NCI-H2227 (cell line): ENCODE results near the gene PDZK1IP1.

Experiments
- DNase-seq: peaks from one replicate; lab custom pipeline; 2025; ENCODE audit not compliant: unreplicated experiment; lab: John Stamatoyannopoulos, UW

PDZK1IP1 gene

GRCh38 chr1:47189844-47190508, at the start of gene PDZK1IP1:
Gene PDZK1IP1 (minus strand): TSS chr1:47190036. CDS start chr1:47189932, 104 bp downstream.
- DNase-seq, result no peak

GRCh38 chr1:47238935-47239592, 49.2 kb upstream of the PDZK1IP1 start:
- no peak for DNase-seq

GRCh38 chr1:47235806-47236205, 46.0 kb upstream of the PDZK1IP1 start:
- no peak for DNase-seq

- no peak for DNase-seq
Measured at GRCh38 chr1:47235241-47235681, 45.4 kb upstream of the PDZK1IP1 start.

GRCh38 chr1:47233186-47233585, 43.4 kb upstream of the PDZK1IP1 start:
- no peak for DNase-seq

GRCh38 chr1:47232187-47232874, 42.5 kb upstream of the PDZK1IP1 start, which contains the start of gene TAL1:
Gene TAL1 (minus strand): TSS chr1:47232225. CDS start chr1:47225888, 6,337 bp downstream.
- DNase-seq, result peak; percentile 67

GRCh38 chr1:47231301-47232186, 41.7 kb upstream of the PDZK1IP1 start:
- peak; percentile 60 for DNase-seq

GRCh38 chr1:47230692-47231300, 41.0 kb upstream of the PDZK1IP1 start:
- DNase-seq, result peak; percentile 77

GRCh38 chr1:47229886-47230691, 40.3 kb upstream of the PDZK1IP1 start:
- DNase-seq, result peak; percentile 43

- peak; percentile 31 for DNase-seq
Measured at GRCh38 chr1:47229031-47229885, 39.4 kb upstream of the PDZK1IP1 start.

- no peak for DNase-seq
Measured at GRCh38 chr1:47228644-47229030, 38.8 kb upstream of the PDZK1IP1 start.

GRCh38 chr1:47227341-47228232, 37.8 kb upstream of the PDZK1IP1 start:
- DNase-seq, result no peak

GRCh38 chr1:47226839-47227215, 37.0 kb upstream of the PDZK1IP1 start:
- DNase-seq, result no peak

GRCh38 chr1:47226121-47226838, 36.4 kb upstream of the PDZK1IP1 start:
- DNase-seq, result peak; percentile 66

GRCh38 chr1:47225430-47226100, 35.7 kb upstream of the PDZK1IP1 start:
- DNase-seq, result peak; percentile 76

GRCh38 chr1:47224676-47225399, 35.0 kb upstream of the PDZK1IP1 start:
- DNase-seq, result peak; percentile 28
